Right ventricle myocardium superior (tissue), 1 donor: ENCODE data around the gene SULF2. TPM values are rescaled to one million over a fixed set of nuclear protein-coding genes. Genes with fewer than 3 reads are reported as not detected.
"Not testable (repeated sequence)": the region's sequence is repeated elsewhere in the genome, so short reads cannot be mapped to it uniquely, and the experiment has no call there.

Experiments
- ATAC-seq: fragments of 200-7000 bp; cut with Tn5 transposase; one replicate; pipeline ENCODE4 v1.9.1; 2020; ENCODE audit warnings: mild to moderate bottlenecking; ENCODE audit not compliant: poor library complexity
- DNase-seq: peaks from one replicate; pipeline ENCODE4 v3.0.0-alpha.2; 2020
- intact Hi-C: fragments of 100-400 bp; cut with DNase I; formaldehyde crosslinking; loops from one replicate; pipeline ENCODE4 v1.11.2; 2022
- total RNA-seq: library from RNA; stranded (reverse); fragmentation: NEBNext Ultra II Directional; extraction: Animal tissue kit (Norgen Biotek cat#: 25700); gene quantifications from one replicate; pipeline ENCODE4 v1.2.1, GENCODE V29; 2021
- donor health status: DM: no; HTN: yes; CAD: no; lungs with severe emphysema.

Gene SULF2
- total RNA-seq, 1 donor from 2014 or later, result 32.0 TPM

GRCh38 chr20:47810116-47810677 is 24.9 kb upstream of the SULF2 start:
- intact Hi-C loops, result loop anchor here (10.0 kb wide), 1 partner anchor 85 kb away; no protein-coding TSS in a partner anchor
- no peak for DNase-seq
- ATAC-seq, result no peak

DNA sequence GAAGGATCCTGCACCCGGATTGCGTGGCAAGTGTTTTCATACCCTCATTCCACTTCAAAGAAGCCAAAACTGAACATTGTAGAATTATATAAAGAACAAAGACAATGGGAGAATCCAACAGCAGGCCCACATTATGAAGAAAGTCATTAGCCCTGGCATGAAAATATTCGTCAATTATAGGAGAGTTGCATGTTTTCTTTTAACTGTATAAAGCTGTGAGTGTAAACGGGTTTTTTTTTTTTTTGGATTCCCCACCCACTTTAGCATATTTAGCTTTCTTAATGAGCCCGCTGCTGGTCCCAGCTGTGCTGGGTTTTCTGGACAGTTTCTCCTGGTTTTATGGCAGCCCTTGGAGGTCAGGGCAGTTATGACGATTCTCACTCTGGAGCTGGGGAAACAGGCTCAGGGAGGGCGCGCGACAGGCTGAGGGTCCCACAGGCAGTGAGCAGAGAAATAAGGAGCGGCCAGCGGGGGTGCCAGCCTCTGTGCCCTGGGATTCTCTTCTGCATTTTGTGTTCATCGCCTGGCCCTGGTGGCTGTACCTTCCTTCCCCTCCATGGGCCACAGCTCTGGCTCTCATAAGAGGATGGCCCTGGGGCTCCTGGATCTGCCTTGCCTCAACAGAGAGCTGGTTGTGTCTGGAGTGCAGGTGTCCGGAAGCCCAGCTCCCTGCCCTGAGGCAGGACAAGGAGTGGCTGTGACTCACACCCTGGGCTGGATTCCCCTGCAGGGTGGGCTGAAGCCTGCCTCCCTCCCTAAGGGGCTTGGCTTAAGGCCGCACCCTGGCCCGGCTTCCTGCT is 24.1 kb upstream of the SULF2 start:
- DNase-seq (no peak), ATAC-seq (no peak)
- intact Hi-C loops, result no loop called here

GRCh38 chr20:47805951-47806350 is 20.7 kb upstream of the SULF2 start:
- intact Hi-C loops, result no loop called here
- no peak for ATAC-seq

DNA sequence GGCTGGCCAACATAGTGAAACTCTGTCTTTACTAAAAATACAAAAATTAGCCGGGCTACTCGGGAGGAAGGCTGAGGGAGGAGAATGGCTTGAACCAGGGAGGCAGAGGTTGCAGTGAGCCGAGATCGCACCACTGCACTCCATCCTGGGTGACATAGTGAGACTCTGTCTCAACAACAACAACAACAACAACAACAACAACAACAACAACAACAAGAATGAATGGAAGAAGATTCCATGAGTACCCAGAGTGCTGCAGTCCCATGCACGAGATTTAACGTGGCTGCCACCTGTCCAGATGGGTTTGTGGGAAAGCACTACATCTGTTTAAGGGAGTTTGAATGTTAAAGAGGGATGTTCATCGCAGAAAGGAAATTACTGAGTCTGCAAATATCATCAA is 19.7 kb upstream of the SULF2 start:
- DNase-seq, result peak; percentile 1
- ATAC-seq, intact Hi-C loops: not testable (repeated sequence)

More at GRCh38 chr20:47805951-47806350, 20.7 kb upstream of the SULF2 start:
- peak; percentile 15 for DNase-seq

DNA sequence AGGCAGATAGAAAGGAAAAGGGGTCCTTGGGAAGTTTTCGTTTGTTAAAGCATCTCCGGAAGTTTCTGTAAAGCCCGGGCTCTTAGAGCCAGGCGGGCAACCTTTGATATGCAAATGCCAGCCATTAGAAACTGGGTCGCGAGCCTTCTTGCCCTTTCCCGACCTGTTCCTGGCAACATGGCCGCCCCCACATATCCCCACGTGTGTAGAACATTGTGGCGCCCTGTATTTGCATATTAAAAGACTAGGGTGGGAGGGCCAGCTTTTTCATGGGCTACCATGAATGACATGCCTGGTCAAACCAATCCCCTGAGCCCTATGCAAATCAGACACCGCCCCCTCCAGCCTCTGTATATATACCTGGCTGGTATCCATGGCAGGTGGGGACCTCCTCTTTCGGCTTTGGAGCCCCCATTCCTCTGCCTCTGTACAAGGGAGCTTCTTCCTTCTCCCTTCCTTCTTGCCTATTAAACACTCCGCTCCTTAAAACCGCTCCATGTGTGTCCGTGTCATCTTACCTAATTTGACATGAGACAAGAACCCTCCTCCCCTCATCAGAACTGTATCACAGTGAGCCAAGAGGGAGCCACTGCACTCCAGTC is 19.0 kb upstream of the SULF2 start:
- intact Hi-C loops, ATAC-seq: not testable (repeated sequence)
- peak; percentile 1 for DNase-seq

DNA sequence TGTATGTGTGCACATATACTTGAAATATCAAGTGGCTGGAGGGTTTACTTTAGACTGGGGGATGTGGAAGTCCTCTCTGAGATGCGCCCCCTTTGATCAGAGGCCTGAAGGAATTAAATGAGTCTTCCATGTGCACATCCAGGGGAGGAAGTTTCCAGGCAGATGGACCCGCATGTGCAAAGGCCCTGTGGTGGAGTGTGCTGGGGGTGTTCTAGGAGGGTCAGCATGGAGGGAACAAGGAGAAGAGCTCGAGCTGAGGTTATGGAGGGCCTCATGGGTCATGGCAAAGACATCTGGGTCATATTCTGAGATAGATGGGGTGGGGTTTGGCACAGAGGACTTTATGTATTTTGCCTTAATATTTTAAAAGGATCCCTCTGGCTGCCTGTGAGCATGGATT is 17.7 kb upstream of the SULF2 start:
- intact Hi-C loops, result no loop called here
- peak; percentile 3 for DNase-seq
- no peak for ATAC-seq

- ATAC-seq, result no peak
- intact Hi-C loops, result no loop called here
- peak; percentile 2 for DNase-seq
Measured at GRCh38 chr20:47802226-47802920, 17.1 kb upstream of the SULF2 start.

DNA sequence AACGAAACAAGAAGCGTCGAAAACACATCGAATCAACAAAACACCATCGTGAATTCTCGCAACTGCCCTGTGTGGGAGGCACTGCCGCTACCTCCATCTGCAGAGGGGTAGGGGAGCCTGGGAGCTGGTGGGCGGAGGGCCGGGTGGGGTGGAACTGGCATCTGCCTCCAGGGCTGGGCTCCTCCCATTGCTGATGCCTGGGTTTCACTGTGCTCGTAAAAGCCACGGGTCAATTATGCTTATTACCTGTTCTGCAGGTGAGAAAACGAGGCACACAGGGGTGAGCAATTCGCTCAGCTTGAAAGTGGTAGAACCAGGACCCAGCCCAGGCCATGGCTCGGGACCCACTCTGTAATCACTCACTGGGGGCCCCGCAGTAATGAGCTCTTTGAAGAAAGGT is 16.5 kb upstream of the SULF2 start:
- DNase-seq (peak; percentile 22), ATAC-seq (no peak)
- intact Hi-C loops, result no loop called here

DNA sequence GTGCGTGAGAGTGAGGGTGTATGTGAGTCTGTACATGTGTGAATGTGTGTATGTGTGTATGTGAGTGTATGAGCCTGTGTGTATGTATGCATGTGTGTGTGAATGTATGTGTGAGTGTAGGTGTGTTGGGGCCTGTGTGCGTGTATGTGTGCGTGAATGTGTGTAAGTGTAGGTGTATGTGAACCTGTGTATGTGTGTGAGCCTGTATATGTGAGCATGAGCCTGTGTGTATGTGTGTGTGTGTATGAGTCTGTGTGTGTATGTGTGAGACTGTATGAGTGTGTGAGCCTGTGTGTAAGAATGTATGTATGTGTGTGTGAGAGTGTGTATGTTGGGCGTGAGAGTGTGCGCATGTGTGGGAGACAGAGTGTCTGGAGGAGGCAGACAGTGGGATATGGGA is 15.8 kb upstream of the SULF2 start:
- DNase-seq, result peak; percentile 2
- intact Hi-C loops, result no loop called here
- ATAC-seq, result no peak

DNA sequence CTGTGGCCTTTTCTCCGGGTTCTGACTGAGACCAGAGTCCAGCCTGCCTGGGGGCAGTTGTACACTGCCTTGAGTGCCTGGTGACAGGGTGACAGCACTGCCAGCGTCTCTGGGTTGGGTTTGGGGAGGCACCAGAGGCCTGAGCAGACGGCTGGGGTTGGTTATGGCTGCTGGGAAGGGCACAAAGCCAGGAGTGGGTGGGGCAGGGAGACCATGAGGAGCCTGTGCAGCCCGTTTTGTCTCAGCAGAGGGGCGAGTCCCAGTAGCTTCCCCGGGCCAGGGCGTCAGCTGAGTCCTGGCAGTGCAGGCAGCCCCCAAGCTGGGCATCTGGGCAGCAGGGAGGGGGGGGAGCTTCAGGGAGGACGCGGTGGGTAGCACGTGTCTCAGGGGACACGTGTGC is 15.3 kb upstream of the SULF2 start:
- intact Hi-C loops, result no loop called here
- peak; percentile 39 for DNase-seq
- ATAC-seq, result no peak

GRCh38 chr20:47799116-47799715 is 13.9 kb upstream of the SULF2 start:
- ATAC-seq (peak; percentile 50), DNase-seq (peak; percentile 36)
- intact Hi-C loops, result no loop called here

DNA sequence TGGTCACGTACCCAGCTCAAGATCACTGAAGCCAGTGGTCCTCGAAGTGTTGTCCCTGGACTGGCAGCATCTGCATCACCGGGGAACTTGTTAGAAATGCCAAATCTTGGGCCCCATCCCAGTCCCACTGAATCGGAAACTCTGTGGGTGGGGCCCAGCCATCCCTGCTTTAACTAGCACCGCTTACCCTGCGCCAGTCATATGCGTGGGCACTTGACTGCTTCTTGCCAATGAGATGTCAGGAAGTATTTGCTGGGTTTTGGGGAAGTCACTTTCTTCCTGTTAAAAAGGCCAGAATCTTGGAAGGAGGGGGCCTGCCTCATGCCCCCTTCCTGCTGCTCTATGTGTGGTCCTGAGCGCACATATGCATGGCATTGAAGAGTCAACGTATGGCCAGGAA is 11.7 kb upstream of the SULF2 start:
- peak; percentile 60 for DNase-seq
- ATAC-seq, result no peak
- intact Hi-C loops, result no loop called here

DNA sequence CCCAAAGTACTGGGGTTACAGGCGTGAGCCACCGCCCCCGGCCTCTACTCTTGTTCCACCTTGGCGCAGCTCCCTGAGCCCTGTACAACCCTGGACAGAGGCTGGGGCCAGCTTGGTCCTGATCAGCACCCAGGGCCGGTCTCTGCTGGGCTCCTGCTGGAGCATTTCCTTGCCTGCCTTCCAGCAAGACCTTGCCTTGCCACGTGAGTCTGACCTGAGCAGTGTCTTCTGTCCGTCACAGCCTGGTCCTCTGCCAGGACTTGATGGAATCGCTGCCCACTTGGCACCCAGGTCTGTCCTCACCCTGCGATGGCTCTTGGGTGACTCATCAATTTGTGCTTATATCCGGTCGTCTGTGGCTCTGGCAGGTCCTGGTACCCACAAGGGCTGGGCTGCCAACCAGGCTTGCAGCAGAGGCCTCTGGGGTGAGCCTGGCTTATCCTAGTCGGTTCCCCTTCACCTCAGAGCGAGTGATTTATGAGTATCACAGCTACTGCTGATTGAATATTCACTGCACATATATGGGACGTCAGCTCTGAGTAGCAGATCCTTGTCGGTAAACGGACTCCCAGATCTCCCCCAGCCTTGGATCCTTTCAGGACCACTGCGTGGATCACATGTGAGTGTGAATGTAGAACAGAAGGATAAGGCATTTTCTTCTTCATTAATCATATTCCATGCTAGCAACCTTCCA is 10.1 kb upstream of the SULF2 start:
- DNase-seq, result peak; percentile 61
- peak; percentile 20 for ATAC-seq
- intact Hi-C loops, result no loop called here

DNA sequence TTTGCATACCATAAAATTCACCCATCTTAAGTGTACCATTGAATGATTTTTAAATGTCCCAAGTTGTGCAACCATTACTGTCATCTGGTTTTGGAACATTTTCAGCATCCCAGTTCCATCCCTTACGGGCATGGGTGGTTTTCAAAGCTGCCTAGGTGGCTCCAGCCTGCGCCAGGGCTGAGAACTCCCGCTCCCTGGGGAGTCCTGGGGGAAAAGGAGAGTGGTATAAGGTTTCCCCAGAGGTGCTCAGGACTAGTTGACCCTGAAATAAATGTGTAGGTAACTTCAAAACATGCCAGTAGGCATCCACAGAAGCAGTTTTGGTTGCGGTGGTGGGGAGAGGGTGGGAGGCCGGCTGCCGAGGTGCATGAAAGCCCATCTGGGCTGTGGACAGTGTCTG is 9.0 kb upstream of the SULF2 start:
- DNase-seq, result peak; percentile 4
- intact Hi-C loops, ATAC-seq: not testable (repeated sequence)

- peak; percentile 86 for ATAC-seq
- DNase-seq, result peak; percentile 83
- intact Hi-C loops, result no loop called here
Measured at GRCh38 chr20:47792021-47792618, 6.8 kb upstream of the SULF2 start.

DNA sequence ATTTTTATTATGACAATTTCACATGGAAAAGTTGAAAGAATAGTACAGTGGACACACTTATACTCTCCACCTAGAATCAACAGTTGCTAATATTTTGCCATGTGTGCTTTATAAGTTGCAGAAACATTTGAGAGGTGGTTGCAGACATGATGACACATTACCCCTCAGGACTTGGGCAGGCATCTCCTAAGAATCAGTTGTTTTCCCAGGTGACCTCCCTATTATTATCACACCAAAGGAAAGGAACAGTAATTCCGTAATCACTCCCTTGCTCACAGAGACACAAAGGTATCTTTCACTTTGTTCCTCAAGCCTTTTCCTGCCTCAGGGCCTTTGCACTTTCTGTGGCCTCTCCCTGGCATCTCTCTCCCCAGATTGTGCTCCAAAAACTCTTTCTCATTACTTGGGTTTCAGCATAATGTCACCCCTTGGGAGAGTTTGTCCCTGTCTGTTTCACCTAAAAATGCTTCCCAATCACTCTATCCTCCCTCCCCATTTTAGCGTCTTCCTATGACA is 5.9 kb upstream of the SULF2 start:
- ATAC-seq (no peak), DNase-seq (no peak)
- intact Hi-C loops, result no loop called here

DNA sequence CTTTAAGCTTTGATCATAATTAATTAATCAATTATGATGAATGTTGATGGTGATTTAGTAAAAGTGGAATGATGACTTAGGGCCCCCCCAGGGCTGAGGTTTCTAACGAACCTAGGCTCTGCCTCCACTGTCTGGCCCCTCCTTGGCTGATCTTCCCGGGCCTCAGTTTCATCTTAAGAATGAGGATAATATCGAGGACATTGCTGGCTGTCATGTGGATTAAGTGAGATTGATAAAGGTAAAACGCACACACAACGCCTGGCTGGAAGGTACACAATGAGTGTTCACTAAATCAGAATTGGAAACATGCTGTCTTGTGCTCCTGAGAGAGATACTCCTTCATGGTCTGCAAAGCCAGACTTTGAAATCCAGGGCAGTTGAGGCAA is 5.3 kb upstream of the SULF2 start:
- intact Hi-C loops, result no loop called here
- ATAC-seq, result no peak
- DNase-seq, result peak; percentile 3
